Kidney epithelial cell (primary cell): ENCODE measurements around the gene ZBTB43. TPM values are rescaled to one million over a fixed set of nuclear protein-coding genes. Genes with fewer than 3 reads are reported as not detected.
A peak's percentile ranks its signal among the peaks of the same experiment; 100 is the strongest.
"Not testable (repeated sequence)": the region's sequence is repeated elsewhere in the genome, so short reads cannot be mapped to it uniquely, and the experiment has no call there.

Experiments
- DNase-seq: peaks from one replicate; pipeline ENCODE4 v3.0.0-alpha.2; 2010; ENCODE audit warnings: low read depth
- H3K27me3 ChIP-seq: 2 replicates; pipeline ENCODE4 v1.6.0; 2011; ENCODE audit warnings: low read length; ENCODE audit not compliant: control insufficient read depth, insufficient read depth
- H3K36me3 ChIP-seq: 2 replicates; pipeline ENCODE4 v1.5.1; 2011; ENCODE audit warnings: low read length; ENCODE audit not compliant: control insufficient read depth, insufficient read depth
- H3K4me3 ChIP-seq: 2 replicates; pipeline ENCODE4 v1.5.1; 2011; ENCODE audit warnings: low read depth, mild to moderate bottlenecking, control low read depth, low read length
- CTCF ChIP-seq: IDR thresholded peaks from 2 replicates; pipeline ENCODE4 v1.5.1; 2011; ENCODE audit warnings: mild to moderate bottlenecking, moderate library complexity, low read length, control low read depth, inconsistent platforms; ENCODE audit not compliant: insufficient read depth, poor library complexity, severe bottlenecking
- total RNA-seq: library from RNA; depleted of rRNA; stranded (reverse); fragments of >200 nt; gene quantifications from 2 replicates; pipeline ENCODE4 v1.2.3, GENCODE V29; 2015

ZBTB43 gene
- total RNA-seq, 1 donor from 2014 or later = 11.8 TPM

GRCh38 chr9:126805554-126806262 is 868 bp downstream of the ZBTB43 start:
- no peak for TF ChIP-seq CTCF
- peak; percentile 16 for DNase-seq
- peak overlapping the region; percentile 85 for H3K4me3 ChIP-seq
- no peaks in the 10 kb centered on the region for H3K27me3 ChIP-seq
- H3K36me3 ChIP-seq = no peaks in the 10 kb centered on the region

GRCh38 chr9:126806336-126806735 is 1.5 kb downstream of the ZBTB43 start:
- Histone ChIP-seq H3K36me3 (no peaks in the 10 kb centered on the region), H3K27me3 (no peaks in the 10 kb centered on the region), H3K4me3 (no peak overlapping the region)
- DNase-seq = no peak
- no peak for TF ChIP-seq CTCF

GRCh38 chr9:126809068-126809467 is 4.2 kb downstream of the ZBTB43 start:
- no peak for DNase-seq
- H3K36me3 ChIP-seq = no peaks in the 10 kb centered on the region
- H3K4me3 ChIP-seq = no peak overlapping the region
- no peaks in the 10 kb centered on the region for H3K27me3 ChIP-seq
- TF ChIP-seq CTCF = no peak

- H3K4me3 ChIP-seq, DNase-seq, H3K36me3 ChIP-seq, H3K27me3 ChIP-seq: not testable (repeated sequence)
These were observed 5.4 kb downstream of the ZBTB43 start for GRCh38 chr9:126810221-126810620.

- Histone ChIP-seq H3K36me3 (no peaks in the 10 kb centered on the region), H3K27me3 (no peaks in the 10 kb centered on the region), H3K4me3 (no peak overlapping the region)
- DNase-seq = no peak
- TF ChIP-seq CTCF = no peak
These were observed 8.2 kb downstream of the ZBTB43 start for GRCh38 chr9:126813072-126813471.

- no peaks in the 10 kb centered on the region for H3K27me3 ChIP-seq
- no peaks in the 10 kb centered on the region for H3K36me3 ChIP-seq
- H3K4me3 ChIP-seq = no peak overlapping the region
- TF ChIP-seq CTCF = no peak
- DNase-seq = no peak
These were observed 9.3 kb downstream of the ZBTB43 start for GRCh38 chr9:126814091-126814490.

- H3K36me3 ChIP-seq, DNase-seq, H3K27me3 ChIP-seq, H3K4me3 ChIP-seq: not testable (repeated sequence)
These were observed 12.8 kb downstream of the ZBTB43 start for GRCh38 chr9:126817615-126818014.
